WTC11 (cell line): ENCODE results near the gene SPTAN1. TPM values are rescaled to one million over a fixed set of nuclear protein-coding genes. Genes with fewer than 3 reads are reported as not detected.
"Not testable (repeated sequence)": the region's sequence is repeated elsewhere in the genome, so short reads cannot be mapped to it uniquely, and the experiment has no call there.

Experiments used
- ATAC-seq: fragments of 200-7000 bp; cut with Tn5 transposase; 2 replicates; pipeline ENCODE4 v1.10.0; 2021; ENCODE audit warnings: mild to moderate bottlenecking, moderate library complexity
- CTCF ChIA-PET: fragments of 300-600 bp; sonication (Branson Sonifier 250); formaldehyde crosslinking; loops from one replicate; lab custom pipeline; 2021; ENCODE audit warnings: antibody characterized with exemption; lab: Charles Lee
- POLR2A ChIA-PET: fragments of 350-600 bp; sonication (Branson Sonifier 250); formaldehyde crosslinking; loops from one replicate; lab custom pipeline; 2021; ENCODE audit warnings: antibody characterized with exemption; lab: Charles Lee
- DNase-seq: peaks from one replicate; pipeline ENCODE4 v3.0.0; 2021; ENCODE audit warnings: low spot score
- H3K27ac Mint-ChIP-seq: 2 replicates; pipeline ENCODE4 v1.8.0; 2021; ENCODE audit warnings: mixed read lengths
- H3K27me3 Mint-ChIP-seq: 2 replicates; pipeline ENCODE4 v1.8.0; 2021; ENCODE audit warnings: low read depth, mild to moderate bottlenecking, moderate library complexity, mixed read lengths
- H3K36me3 Mint-ChIP-seq: 2 replicates; pipeline ENCODE4 v1.8.0; 2021; ENCODE audit warnings: mixed read lengths
- H3K4me1 Mint-ChIP-seq: 2 replicates; pipeline ENCODE4 v1.8.0; 2022; ENCODE audit warnings: mixed read lengths
- H3K4me3 Mint-ChIP-seq: 2 replicates; pipeline ENCODE4 v1.8.0; 2021; ENCODE audit warnings: mild to moderate bottlenecking, moderate library complexity, mixed read lengths
- H3K9me3 Mint-ChIP-seq: 2 replicates; pipeline ENCODE4 v1.8.0; 2021; ENCODE audit warnings: mixed read lengths
- CREB1 ChIP-seq: sonication (generic); formaldehyde crosslinking; IDR thresholded peaks from 2 replicates; pipeline ENCODE4 v1.8.0; 2023; ENCODE audit warnings: mild to moderate bottlenecking, missing genetic modification reagents
- FOXJ3 ChIP-seq: sonication (generic); formaldehyde crosslinking; IDR thresholded peaks from 2 replicates; pipeline ENCODE4 v1.9.0; 2021; ENCODE audit warnings: missing genetic modification reagents, mild to moderate bottlenecking, borderline replicate concordance
- FOXP1 ChIP-seq: sonication (generic); formaldehyde crosslinking; IDR thresholded peaks from 2 replicates; pipeline ENCODE4 v1.8.0; 2022; ENCODE audit warnings: missing genetic modification reagents, mild to moderate bottlenecking, moderate library complexity, borderline replicate concordance
- GABPB1 ChIP-seq: sonication (generic); formaldehyde crosslinking; IDR thresholded peaks from 2 replicates; pipeline ENCODE4 v1.8.1; 2023; ENCODE audit warnings: mild to moderate bottlenecking, missing genetic modification reagents
- KAT7 ChIP-seq: sonication (generic); formaldehyde crosslinking; IDR thresholded peaks from 2 replicates; pipeline ENCODE4 v1.8.1; 2023; ENCODE audit warnings: missing genetic modification reagents, mild to moderate bottlenecking, borderline replicate concordance
- OVOL2 ChIP-seq: fragments of 250-450 bp; sonication (Bioruptor Pico); IDR thresholded peaks from 2 replicates; pipeline ENCODE4 v1.9.0; 2021; ENCODE audit warnings: mild to moderate bottlenecking, borderline replicate concordance
- SP1 ChIP-seq: sonication (generic); formaldehyde crosslinking; conservative IDR thresholded peaks from 2 replicates; pipeline ENCODE4 v1.8.1; 2022; ENCODE audit warnings: missing genetic modification reagents
- TEAD4 ChIP-seq: sonication (generic); formaldehyde crosslinking; IDR thresholded peaks from 2 replicates; pipeline ENCODE4 v1.8.0; 2022; ENCODE audit warnings: mild to moderate bottlenecking, missing genetic modification reagents
- ZNF416 ChIP-seq: fragments of 250-450 bp; sonication (Bioruptor Pico); IDR thresholded peaks from 2 replicates; pipeline ENCODE4 v1.9.0; 2021; ENCODE audit warnings: mild to moderate bottlenecking, inconsistent platforms
- ZNF671 ChIP-seq: fragments of 250-450 bp; sonication (Bioruptor Pico); IDR thresholded peaks from 2 replicates; pipeline ENCODE4 v1.8.0; 2021; ENCODE audit warnings: mild to moderate bottlenecking
- total RNA-seq: library from RNA; stranded (reverse); gene quantifications from 3 replicates; pipeline ENCODE4 v1.2.3, GENCODE V29; 2021
- TF ChIP-seq, protein P1 (sequence below): fragments of 250-450 bp; sonication (Bioruptor Pico); IDR thresholded peaks from 2 replicates; pipeline ENCODE4 v1.9.0; 2021; ENCODE audit warnings: mild to moderate bottlenecking, borderline replicate concordance
- TF ChIP-seq, protein P2 (sequence below): sonication (generic); formaldehyde crosslinking; IDR thresholded peaks from 2 replicates; pipeline ENCODE4 v1.8.1; 2023; ENCODE audit warnings: mild to moderate bottlenecking, missing genetic modification reagents
- TF ChIP-seq, protein P3 (sequence below): sonication (generic); formaldehyde crosslinking; IDR thresholded peaks from 2 replicates; pipeline ENCODE4 v1.8.1; 2023; ENCODE audit warnings: mild to moderate bottlenecking, missing genetic modification reagents, borderline replicate concordance
- TF ChIP-seq, protein P4 (sequence below): sonication (generic); formaldehyde crosslinking; IDR thresholded peaks from 2 replicates; pipeline ENCODE4 v1.8.0; 2023; ENCODE audit warnings: missing genetic modification reagents, mild to moderate bottlenecking, borderline replicate concordance

SPTAN1 gene
- total RNA-seq, 1 experiment from 2014 or later, result 255 TPM

DNA sequence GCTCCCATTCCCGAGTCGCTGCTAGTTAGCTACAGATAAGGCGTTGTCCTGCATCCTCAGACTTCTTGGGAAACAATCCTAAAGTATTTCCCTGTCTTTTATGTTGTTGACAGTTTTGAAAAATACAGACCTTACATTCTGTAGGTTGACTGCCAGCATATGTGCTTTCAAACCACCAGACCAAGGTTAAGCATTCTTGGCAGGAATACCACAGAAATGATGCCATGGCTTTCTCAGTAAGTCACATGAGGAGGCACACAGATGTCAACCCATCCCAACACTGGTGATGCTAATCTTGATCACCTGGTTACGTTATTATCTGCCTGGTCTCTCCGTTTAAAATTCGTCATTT lies 47.0 kb upstream of the SPTAN1 start:
- CTCF ChIA-PET, result interaction anchor here (0.6 to 1.9 kb wide), 12 partner anchors 9 to 523 kb away, joined by 3 to 14 read pairs (median 3); partner anchors contain the start of genes SH3GLB2 and URM1
- DNase-seq, result no peak
- POLR2A ChIA-PET, result interaction anchor here (0.6 to 1.6 kb wide), 3 partner anchors 45 to 166 kb away, joined by 3 to 5 read pairs (median 5); partner anchors contain the start of gene SPTAN1
- peak overlapping the region; percentile 99 for H3K4me3 Mint-ChIP-seq
- H3K27ac Mint-ChIP-seq, result peak overlapping the region; percentile 45; the same call in 1 of the 2 replicates
- H3K9me3 Mint-ChIP-seq, result no peaks in the 10 kb centered on the region
- no peak for ATAC-seq
- peaks cover 11% of the 10 kb centered on the region for H3K4me1 Mint-ChIP-seq
- peaks cover 7% of the 10 kb centered on the region for H3K36me3 Mint-ChIP-seq
- H3K27me3 Mint-ChIP-seq, result no peaks in the 10 kb centered on the region
- TF ChIP-seq, protein P1, sequence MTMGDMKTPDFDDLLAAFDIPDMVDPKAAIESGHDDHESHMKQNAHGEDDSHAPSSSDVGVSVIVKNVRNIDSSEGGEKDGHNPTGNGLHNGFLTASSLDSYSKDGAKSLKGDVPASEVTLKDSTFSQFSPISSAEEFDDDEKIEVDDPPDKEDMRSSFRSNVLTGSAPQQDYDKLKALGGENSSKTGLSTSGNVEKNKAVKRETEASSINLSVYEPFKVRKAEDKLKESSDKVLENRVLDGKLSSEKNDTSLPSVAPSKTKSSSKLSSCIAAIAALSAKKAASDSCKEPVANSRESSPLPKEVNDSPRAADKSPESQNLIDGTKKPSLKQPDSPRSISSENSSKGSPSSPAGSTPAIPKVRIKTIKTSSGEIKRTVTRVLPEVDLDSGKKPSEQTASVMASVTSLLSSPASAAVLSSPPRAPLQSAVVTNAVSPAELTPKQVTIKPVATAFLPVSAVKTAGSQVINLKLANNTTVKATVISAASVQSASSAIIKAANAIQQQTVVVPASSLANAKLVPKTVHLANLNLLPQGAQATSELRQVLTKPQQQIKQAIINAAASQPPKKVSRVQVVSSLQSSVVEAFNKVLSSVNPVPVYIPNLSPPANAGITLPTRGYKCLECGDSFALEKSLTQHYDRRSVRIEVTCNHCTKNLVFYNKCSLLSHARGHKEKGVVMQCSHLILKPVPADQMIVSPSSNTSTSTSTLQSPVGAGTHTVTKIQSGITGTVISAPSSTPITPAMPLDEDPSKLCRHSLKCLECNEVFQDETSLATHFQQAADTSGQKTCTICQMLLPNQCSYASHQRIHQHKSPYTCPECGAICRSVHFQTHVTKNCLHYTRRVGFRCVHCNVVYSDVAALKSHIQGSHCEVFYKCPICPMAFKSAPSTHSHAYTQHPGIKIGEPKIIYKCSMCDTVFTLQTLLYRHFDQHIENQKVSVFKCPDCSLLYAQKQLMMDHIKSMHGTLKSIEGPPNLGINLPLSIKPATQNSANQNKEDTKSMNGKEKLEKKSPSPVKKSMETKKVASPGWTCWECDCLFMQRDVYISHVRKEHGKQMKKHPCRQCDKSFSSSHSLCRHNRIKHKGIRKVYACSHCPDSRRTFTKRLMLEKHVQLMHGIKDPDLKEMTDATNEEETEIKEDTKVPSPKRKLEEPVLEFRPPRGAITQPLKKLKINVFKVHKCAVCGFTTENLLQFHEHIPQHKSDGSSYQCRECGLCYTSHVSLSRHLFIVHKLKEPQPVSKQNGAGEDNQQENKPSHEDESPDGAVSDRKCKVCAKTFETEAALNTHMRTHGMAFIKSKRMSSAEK (CRISPR knock-in tag), result no peak
- TF ChIP-seq, protein P2, sequence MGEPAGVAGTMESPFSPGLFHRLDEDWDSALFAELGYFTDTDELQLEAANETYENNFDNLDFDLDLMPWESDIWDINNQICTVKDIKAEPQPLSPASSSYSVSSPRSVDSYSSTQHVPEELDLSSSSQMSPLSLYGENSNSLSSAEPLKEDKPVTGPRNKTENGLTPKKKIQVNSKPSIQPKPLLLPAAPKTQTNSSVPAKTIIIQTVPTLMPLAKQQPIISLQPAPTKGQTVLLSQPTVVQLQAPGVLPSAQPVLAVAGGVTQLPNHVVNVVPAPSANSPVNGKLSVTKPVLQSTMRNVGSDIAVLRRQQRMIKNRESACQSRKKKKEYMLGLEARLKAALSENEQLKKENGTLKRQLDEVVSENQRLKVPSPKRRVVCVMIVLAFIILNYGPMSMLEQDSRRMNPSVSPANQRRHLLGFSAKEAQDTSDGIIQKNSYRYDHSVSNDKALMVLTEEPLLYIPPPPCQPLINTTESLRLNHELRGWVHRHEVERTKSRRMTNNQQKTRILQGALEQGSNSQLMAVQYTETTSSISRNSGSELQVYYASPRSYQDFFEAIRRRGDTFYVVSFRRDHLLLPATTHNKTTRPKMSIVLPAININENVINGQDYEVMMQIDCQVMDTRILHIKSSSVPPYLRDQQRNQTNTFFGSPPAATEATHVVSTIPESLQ (CRISPR knock-in tag), result no peak
- TF ChIP-seq FOXP1 (CRISPR knock-in tag) (no peak), GABPB1 (CRISPR knock-in tag) (no peak), SP1 (CRISPR knock-in tag) (no peak), CREB1 (no peak), ZNF416 (CRISPR knock-in tag) (no peak), TEAD4 (no peak), OVOL2 (CRISPR knock-in tag) (no peak), ZNF671 (CRISPR knock-in tag) (no peak), KAT7 (no peak), FOXJ3 (CRISPR knock-in tag) (no peak)
- TF ChIP-seq, protein P3, sequence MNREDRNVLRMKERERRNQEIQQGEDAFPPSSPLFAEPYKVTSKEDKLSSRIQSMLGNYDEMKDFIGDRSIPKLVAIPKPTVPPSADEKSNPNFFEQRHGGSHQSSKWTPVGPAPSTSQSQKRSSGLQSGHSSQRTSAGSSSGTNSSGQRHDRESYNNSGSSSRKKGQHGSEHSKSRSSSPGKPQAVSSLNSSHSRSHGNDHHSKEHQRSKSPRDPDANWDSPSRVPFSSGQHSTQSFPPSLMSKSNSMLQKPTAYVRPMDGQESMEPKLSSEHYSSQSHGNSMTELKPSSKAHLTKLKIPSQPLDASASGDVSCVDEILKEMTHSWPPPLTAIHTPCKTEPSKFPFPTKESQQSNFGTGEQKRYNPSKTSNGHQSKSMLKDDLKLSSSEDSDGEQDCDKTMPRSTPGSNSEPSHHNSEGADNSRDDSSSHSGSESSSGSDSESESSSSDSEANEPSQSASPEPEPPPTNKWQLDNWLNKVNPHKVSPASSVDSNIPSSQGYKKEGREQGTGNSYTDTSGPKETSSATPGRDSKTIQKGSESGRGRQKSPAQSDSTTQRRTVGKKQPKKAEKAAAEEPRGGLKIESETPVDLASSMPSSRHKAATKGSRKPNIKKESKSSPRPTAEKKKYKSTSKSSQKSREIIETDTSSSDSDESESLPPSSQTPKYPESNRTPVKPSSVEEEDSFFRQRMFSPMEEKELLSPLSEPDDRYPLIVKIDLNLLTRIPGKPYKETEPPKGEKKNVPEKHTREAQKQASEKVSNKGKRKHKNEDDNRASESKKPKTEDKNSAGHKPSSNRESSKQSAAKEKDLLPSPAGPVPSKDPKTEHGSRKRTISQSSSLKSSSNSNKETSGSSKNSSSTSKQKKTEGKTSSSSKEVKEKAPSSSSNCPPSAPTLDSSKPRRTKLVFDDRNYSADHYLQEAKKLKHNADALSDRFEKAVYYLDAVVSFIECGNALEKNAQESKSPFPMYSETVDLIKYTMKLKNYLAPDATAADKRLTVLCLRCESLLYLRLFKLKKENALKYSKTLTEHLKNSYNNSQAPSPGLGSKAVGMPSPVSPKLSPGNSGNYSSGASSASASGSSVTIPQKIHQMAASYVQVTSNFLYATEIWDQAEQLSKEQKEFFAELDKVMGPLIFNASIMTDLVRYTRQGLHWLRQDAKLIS, result no peak
- TF ChIP-seq, protein P4, sequence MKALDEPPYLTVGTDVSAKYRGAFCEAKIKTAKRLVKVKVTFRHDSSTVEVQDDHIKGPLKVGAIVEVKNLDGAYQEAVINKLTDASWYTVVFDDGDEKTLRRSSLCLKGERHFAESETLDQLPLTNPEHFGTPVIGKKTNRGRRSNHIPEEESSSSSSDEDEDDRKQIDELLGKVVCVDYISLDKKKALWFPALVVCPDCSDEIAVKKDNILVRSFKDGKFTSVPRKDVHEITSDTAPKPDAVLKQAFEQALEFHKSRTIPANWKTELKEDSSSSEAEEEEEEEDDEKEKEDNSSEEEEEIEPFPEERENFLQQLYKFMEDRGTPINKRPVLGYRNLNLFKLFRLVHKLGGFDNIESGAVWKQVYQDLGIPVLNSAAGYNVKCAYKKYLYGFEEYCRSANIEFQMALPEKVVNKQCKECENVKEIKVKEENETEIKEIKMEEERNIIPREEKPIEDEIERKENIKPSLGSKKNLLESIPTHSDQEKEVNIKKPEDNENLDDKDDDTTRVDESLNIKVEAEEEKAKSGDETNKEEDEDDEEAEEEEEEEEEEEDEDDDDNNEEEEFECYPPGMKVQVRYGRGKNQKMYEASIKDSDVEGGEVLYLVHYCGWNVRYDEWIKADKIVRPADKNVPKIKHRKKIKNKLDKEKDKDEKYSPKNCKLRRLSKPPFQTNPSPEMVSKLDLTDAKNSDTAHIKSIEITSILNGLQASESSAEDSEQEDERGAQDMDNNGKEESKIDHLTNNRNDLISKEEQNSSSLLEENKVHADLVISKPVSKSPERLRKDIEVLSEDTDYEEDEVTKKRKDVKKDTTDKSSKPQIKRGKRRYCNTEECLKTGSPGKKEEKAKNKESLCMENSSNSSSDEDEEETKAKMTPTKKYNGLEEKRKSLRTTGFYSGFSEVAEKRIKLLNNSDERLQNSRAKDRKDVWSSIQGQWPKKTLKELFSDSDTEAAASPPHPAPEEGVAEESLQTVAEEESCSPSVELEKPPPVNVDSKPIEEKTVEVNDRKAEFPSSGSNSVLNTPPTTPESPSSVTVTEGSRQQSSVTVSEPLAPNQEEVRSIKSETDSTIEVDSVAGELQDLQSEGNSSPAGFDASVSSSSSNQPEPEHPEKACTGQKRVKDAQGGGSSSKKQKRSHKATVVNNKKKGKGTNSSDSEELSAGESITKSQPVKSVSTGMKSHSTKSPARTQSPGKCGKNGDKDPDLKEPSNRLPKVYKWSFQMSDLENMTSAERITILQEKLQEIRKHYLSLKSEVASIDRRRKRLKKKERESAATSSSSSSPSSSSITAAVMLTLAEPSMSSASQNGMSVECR (CRISPR knock-in tag), result no peak

DNA sequence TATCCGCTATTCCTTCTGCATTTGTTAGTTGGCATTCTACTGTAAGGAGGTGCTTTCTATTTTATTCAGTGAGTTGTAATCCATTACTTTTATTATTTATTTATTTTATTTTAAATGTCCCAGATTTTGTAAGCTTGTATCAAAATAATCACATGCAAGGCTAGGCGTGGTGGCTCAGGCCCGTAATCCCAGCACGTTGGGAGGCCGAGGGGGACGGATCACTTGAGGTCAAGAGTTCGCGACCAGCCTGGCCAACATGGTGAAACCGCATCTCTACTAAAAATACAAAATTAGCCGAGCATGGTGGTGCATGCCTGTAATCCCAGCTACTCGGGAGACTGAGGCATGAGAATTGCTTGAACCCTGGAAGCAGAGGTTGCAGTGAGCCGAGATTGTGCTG lies 46.5 kb upstream of the SPTAN1 start:
- H3K9me3 Mint-ChIP-seq, H3K27ac Mint-ChIP-seq, H3K27me3 Mint-ChIP-seq, ATAC-seq, H3K36me3 Mint-ChIP-seq, POLR2A ChIA-PET, DNase-seq: not testable (repeated sequence)
- H3K4me3 Mint-ChIP-seq, result peak overlapping the region; percentile 99
- CTCF ChIA-PET, result interaction anchor here (1.3 to 1.9 kb wide), 3 partner anchors 86 to 165 kb away, joined by 3 to 7 read pairs (median 6); no protein-coding TSS in a partner anchor
- peaks cover 11% of the 10 kb centered on the region for H3K4me1 Mint-ChIP-seq
